ENCODE data around the gene INAFM1.

INAFM1 gene

GRCh38 chr19:47274071-47274890, at the start of gene INAFM1:
Gene INAFM1, plus strand, starts transcription at chr19:47274885. Its CDS starts 35 bp downstream, at chr19:47274920.
- DNase-seq (ENCODE audit: low read depth, low spot score) = peak; percentile 95
- peak within 1 kb of the TSS; percentile 62 for H3K4me3 ChIP-seq (ENCODE audit: low read depth, low read length)
- in situ Hi-C loops (cut with HindIII; ENCODE audit: low sequenced_read_pairs) = no loop called here
- no peak for TF ChIP-seq CTCF (IDR thresholded peaks at IDR 0.05; ENCODE audit: low read depth, low read length)

GRCh38 chr19:47225746-47226425, 48.8 kb upstream of the INAFM1 start:
- TF ChIP-seq CTCF (IDR thresholded peaks at IDR 0.05; ENCODE audit: low read depth, low read length) = peak; percentile 3
- H3K4me3 ChIP-seq (ENCODE audit: low read depth, low read length) = peak overlapping the region; percentile 25
- peak; percentile 89 for DNase-seq (ENCODE audit: low read depth, low spot score)
- in situ Hi-C loops (cut with HindIII; ENCODE audit: low sequenced_read_pairs) = no loop called here

DNA sequence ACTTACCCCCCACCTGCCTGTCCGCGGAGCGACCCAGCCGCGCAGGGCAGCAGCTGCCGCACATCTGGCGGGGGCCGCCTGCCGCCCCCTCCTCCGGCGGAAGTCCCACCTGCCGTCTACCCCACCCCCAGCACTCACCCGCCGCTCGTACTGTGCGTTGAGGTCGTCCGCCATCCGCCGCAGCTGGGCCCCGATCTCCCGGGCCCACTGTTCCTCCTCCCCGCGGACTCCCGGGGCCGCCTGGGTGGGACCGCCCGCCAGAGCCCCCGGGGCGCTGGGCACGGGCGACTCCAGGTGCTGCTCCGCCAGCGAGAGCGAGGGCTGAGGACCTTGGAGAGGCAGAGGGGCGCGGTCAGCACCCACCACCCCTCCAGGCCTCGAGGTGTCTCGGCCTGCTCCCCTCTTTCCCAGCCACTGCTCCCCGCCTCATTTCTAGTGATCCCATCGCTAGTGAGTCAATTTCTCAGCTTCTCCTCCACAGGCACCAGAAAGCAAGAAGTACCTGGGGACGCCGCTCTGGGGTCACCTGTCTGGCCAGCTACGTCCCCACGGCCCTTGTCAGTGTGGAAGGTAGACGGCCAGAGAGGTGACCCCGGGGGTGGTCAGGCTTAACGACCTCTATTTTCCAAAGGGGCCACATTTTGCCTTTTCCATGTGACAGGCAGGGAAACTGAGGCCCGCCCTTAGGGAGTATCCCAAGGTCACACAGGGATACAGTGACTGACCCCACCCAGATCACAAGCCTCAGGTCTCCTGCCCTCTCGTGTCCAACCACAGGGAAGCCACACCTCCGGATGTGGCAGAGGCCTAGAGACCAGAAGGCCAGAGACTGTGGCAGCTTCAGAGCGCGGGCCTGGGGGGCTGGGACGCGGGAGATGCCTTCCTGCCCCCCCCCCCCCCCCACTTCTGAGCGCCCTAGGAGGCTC, 48.0 kb upstream of the INAFM1 start:
- in situ Hi-C loops (cut with HindIII; ENCODE audit: low sequenced_read_pairs) = no loop called here
- no peak for TF ChIP-seq CTCF (IDR thresholded peaks at IDR 0.05; ENCODE audit: low read depth, low read length)
- H3K4me3 ChIP-seq (ENCODE audit: low read depth, low read length) = peak overlapping the region; percentile 45
- DNase-seq (ENCODE audit: low read depth, low spot score) = peak; percentile 49

GRCh38 chr19:47227352-47228167, 47.1 kb upstream of the INAFM1 start:
- in situ Hi-C loops (cut with HindIII; ENCODE audit: low sequenced_read_pairs) = no loop called here
- H3K4me3 ChIP-seq (ENCODE audit: low read depth, low read length) = peak overlapping the region; percentile 45
- no peak for TF ChIP-seq CTCF (IDR thresholded peaks at IDR 0.05; ENCODE audit: low read depth, low read length)
- peak; percentile 94 for DNase-seq (ENCODE audit: low read depth, low spot score)

DNA sequence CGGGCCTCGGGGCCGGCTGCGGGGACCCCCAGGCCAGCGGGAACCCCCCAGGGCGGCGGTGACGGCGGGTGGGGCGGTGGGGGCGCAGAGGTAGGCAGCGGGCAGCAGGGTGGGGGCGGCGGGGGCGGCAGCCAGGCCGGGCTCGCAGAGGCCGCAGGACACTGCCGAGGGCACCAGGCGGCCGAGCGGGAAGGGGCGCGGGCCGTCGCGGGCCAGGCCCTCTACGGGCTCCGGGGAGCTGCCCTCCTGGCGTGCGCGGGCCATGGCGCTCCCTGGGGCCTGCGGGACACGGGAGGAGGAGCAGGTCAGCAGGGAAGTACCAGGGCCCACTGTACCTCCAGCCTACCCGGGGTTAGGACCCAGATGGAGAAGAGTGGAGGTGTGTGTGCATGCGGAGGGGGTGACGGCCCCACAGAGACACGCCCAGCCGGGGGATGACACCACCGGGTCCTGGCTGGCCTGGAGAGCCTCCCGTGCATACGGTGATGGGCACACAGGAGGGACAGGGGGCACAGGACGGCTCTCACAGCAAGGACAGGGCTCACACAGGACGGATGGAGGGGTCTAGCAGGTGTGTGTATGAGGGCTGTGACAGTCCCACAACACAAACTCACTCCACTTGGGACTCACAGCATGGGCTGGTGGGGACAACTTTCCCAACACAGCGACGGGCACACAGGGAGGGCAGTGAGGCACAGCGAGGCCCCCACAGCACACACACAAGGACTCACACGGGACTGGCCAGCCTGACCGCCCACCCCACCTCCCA, 46.3 kb upstream of the INAFM1 start:
- in situ Hi-C loops (cut with HindIII; ENCODE audit: low sequenced_read_pairs) = no loop called here
- DNase-seq (ENCODE audit: low read depth, low spot score) = peak; percentile 29
- peak overlapping the region; percentile 98 for H3K4me3 ChIP-seq (ENCODE audit: low read depth, low read length)
- TF ChIP-seq CTCF (IDR thresholded peaks at IDR 0.05; ENCODE audit: low read depth, low read length) = no peak

All from astrocyte of the spinal cord (primary cell).